Measurements from ENCODE around the gene SFXN5.

The SFXN5 gene

DNA sequence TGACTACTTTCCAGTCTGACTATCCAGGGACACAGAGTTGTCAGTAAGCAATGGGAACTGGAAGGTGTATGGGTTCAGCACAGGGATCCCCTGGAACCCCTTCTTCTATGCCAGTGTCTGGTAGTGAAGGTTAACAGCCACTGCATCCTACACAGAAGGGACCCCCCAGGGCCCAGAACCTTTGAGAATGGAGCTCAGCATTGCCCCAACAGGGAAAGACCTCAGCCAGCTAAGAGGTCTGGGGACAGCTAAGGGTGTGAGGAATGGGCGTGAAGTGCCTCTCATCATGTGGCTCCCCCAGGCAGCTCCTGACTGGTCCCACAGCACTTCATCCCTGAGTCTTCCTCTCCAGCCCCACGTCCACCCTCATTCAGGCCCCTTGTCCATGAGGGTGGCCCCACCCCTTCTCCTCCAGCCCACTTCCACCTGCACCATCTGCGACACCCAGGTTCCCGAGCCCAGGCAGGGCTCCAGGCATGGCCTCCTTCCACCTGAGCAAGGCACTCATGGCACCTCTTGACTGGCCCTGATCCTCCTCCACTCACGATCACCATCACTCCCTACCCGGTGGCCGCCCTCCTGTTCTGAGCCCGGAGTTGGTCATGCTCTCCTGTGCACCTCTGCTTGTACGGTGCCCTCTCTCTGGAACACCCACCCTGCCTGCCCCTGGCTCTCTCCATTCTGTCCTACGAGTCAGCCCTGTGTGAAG, 77.1 kb downstream of the SFXN5 start:
- no peak for DNase-seq (ENCODE audit: low spot score)

DNA sequence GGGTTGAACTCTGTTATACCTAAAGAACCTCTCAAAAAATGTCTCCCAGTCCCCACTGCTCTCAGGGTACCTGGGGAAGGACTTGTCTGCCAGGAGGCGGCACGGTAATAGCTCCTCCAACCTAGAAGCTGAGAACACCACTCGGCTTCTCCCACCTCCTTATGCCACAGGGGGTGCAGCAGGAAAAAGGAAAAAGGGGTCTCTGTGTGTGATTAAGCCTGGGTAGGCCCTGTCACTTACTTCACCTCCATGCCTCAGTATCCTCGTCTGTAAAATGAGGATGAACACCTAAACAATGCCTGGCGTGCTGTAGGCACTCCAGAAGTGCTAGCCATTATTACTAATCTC, 77.6 kb downstream of the SFXN5 start:
- no peak for DNase-seq (ENCODE audit: low spot score)

DNA sequence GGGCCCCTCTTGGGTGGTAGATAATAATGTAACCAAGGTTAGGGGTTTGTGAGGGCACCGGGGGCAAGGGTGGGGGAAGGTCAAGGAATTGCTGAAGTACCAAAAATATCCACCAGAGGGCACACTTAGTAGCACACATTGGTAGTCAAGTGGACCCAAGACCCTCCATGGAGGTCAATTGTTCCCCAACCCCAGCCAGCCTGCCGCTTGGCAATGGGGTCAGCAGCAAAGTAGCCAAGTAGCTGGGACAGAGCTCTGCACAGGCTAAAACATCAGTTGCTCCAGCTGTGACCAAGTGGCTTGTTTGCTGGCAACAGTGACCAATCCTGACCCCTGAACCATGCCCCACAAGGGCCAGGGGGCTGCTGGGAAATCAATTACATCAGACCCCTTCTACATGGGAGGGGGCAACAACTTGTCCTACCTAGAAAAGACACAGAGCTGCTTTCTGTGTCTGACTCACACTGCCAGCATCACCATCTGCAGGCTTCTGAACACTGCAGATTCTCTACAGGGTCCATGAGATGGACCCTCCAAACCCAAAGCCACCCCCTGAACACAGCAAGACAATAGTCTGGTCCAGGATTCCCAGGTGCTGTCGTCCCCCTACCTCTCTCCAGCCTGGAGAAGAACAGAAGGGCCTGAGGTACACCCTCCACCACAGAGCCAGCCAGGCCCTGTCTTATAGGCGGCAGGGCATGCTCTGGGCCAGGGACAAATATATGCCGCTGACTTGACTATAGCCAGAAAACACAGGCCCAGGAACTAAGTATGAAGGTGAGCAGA, 78.2 kb downstream of the SFXN5 start:
- DNase-seq (ENCODE audit: low spot score) = peak; percentile 70

DNA sequence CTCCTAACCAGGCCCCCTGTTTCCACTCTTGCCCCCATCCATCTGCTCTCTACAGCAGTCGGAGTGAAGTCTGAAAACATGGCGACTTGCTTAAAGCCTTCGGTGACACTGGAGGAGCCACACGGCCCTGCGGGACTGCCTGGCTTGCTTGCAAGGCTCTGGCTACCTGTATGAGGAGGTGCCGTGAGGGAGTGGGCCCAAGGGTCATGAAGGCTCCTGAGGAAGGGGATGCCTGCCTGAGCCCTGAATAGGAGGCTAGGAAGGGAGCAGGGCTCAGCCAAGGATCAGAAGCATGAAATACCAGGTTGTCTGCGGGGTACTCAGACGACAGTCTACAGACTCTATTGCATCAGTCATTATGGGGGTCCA, 78.8 kb downstream of the SFXN5 start:
- DNase-seq (ENCODE audit: low spot score) = no peak

DNA sequence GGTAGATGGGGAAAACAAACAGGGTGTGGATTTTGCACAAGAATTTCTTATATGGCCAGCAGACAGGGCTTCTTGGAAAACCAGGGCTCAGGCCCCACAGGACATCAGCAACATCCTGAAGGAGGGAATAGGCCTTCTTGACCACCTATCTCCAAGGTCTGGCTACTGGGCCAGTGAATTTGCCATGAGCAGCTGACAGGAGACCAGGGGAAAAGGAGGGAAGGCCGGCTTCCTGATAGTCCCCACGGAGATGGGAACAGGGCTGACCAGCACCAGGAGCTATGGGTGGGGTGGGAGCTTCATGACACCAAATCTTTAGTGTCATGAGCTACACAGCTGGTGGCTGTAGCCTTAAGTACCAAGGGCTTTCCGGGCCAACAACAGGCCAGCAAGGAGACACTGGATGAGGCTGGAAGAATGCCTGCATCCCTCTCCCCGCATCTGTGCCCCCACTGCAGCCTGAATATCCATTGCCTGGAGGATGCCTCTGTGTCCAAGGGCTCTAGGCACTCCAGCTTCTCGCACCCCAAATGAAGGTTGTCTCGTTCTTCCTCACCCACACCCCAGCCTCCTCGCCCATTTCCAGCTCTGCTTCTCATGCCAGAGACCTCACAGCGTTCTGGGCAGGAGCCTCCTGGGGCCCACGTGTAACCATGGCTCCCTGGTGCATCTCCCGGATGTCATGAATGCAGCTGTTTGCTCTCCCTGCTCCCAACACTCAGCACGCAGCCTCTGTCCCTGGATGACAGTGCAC, 79.4 kb downstream of the SFXN5 start:
- no peak for DNase-seq (ENCODE audit: low spot score)

DNA sequence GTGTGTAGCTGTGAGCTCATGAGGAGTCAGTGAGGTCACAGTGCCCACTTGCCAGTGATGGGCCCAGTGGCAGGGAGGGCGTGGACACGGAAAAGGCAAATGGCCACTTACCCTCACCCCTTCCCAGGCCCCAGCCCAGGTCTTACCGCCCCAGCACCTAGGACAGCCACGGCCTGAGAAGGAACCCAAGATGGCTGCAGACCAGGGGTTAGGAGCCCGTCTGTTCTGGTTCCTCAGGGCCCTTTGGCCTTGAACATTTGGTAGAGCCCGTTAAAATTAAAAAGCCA, 80.1 kb downstream of the SFXN5 start:
- no peak for DNase-seq (ENCODE audit: low spot score)

DNA sequence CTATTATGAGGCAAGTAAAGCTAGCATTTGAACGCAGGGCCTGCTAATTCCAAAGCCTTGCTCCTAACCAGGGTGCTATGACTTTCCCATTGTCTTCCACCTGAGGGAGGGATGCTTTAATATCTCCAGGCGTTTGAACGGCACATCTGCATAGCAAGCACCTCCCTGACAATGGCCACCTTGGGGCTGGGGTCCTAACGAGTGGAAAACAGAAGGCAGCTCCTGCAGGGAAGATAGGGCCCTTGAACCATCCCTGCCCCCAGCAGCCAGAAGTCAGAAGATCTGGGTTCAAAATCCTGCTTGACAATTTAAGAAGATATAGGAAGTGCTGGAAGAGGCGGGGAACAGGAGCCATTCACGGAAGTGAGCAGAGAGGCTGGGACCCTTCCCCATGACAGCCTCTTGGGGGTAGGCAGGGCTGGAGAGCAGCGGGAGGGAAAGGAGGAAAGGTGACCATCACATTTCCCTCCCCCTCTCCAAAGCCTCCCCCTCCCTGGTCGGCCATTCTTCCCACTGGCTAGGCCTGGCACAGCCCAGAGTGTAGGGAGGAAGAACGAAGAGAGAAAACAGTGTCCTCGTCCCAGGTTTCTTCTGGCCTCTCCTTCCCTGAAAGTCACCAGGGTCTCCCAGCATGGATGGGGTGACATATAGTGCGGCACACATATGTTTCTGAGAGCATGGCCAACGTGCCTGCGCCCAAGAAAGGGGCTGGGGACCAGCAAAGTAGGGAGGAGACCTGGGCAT, 80.6 kb downstream of the SFXN5 start:
- no peak for DNase-seq (ENCODE audit: low spot score)

DNA sequence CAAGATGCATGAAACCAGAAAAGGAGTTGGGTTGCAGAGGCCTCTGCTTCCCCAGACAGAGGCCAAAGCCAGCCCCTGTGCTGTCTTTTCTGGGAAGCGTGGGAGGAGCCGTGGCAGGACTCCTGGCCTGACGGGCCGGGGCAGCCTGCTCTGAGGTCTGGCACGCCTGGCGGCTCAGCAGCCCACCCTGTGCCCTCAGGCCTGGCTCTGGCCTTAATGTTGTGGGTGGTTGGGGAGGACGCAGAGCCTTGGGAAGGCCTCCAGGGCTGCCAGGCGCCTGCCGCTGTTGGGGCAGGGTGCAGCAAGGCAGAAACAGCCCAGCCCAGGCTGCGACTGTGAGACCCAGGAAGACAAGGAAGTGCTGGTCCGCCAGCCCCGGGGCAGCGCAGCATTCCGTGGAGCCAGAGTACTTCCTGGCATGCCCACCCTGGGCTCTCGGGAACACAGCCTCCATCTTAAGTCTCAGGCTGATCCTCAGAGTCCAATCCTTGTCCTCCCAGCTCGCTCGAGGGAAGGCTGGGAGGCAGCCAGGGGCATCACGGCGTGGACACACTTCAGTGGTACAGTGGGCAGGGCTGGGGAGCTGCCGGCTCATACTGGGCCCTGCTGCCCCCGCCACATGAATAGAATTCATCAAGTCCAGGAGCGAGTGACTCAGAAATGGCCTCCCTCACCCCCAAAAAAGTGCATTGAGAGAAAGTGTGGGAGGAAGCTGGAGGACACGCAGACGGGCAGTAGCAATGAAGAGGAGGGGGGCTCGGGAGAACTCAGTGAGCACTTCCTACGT, 81.5 kb downstream of the SFXN5 start:
- DNase-seq (ENCODE audit: low spot score) = no peak

DNA sequence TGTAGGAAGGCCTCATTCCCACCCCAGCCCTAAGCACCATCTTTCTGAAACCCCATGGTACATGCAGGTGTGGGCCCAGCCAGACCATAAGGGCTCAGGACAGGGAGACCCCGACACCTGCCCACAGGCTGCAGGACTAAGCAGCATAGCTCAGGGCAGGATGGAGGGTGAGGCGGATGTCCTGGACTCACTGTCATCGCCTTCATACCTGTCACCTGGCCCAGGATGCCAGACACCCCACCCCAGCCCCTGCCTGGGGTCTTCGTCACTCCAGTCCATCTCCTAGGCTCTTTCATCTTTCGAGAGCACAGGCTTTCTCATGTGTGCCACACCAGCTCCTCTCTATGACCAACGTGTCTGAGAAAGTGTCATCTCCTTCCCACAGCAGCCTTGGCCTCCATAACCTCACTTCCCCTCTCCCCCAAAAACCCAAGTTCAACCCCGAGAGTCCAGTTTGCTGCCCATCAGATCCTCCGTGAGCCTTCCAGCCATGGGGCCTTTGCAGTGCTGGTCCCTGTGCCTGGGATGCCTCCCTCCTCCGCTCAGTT, 82.7 kb downstream of the SFXN5 start:
- no peak for DNase-seq (ENCODE audit: low spot score)

DNA sequence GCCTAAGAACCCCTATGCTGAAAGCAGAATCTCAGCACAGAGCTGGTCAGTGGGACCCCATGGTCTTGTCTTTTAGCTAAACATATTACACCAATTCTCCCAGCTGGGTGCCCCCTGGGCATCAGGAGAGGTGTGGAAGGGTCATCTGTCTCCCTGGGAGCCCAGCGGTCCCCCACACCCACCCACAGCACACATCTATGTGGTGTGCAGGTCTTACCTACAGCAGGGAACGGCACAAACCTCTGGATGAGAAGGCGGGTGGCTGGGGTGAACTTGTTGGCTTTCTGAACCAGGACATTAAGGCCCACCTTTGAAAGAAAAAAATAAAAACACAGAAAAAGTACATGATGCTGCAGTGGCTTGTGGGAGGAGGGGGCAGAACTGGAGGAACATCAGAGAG, 83.5 kb downstream of the SFXN5 start:
- no peak for DNase-seq (ENCODE audit: low spot score)

DNA sequence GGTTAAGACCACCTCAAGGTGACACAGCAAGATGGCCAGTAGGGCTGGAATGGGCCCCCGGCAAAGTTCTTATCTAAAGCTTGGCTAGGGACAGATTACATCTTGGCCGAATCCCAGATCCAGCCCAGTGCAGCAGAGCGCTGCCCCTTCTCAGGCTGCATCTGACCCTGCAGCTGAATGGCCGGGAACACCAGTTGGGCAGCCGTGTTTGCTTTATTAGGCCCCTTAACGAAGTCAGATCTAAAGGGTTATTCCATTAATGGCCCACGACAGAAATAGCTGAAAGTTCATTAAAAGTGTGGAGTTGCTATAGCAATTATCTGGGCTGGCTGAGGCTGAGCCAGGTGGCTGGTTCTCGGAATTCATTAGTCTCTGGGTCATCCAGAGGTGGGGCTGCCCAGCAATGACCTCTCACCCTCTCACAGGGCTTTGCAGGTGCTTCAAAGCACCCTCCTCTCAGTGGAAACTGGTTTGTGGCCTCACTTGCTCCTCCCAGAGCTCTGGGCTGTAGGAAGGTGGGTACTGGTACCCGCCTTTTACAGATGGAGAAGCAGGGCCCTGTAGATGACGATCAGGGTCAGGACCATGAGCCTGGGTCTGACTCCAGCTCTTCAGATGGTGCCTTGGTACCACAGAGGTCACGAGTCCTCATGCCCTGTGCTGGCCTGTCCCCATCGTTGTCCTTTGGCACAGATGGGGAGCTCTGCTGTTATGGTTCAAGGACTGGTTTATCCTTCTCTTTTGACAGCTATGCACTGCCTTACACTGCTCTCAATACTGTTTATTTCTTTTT, 85.4 kb downstream of the SFXN5 start:
- no peak for DNase-seq (ENCODE audit: low spot score)

DNA sequence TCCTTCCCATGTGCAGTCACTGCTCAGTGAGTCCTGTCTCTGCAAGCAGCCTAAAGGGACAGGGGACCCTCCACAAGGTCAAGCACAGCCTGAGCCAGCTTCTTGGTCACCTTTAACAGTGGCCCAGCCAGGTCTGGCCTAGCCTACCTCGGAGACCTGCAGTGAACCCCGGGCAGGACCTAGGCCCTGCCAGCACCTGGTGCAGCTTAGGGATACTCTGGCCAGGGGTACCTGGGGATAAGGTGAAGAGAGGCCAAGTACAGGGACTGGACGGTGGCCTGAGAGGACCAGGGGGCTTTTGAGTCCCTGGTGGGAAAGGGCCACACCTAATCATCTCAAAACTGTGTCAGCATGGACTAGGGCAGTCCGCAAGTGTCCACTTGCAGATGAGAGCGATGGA, 86.4 kb downstream of the SFXN5 start:
- no peak for DNase-seq (ENCODE audit: low spot score)

DNA sequence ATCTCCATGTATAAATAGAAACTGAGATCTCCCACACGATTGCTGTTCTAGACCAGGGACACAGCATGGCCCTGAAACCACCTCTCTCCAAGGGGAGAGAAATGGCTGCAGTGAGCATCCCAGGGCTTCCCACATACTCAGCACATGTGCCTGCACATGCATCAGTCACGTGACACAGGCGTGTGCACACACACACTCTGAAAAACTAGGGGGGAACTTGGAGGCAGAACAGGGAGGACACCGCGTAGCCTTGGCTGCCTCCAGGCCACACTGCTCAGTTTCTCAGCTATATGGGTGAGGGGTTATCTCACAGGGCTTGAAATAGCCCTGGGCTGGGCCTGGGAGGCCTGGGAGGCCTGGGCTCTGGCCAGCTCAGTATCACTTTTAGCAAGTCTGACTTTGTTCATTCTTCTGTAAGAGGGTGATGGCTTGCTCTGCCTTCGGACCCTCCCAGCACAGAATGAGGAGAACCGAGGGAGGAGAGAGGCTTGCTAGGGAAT, 87.3 kb downstream of the SFXN5 start:
- no peak for DNase-seq (ENCODE audit: low spot score)

DNA sequence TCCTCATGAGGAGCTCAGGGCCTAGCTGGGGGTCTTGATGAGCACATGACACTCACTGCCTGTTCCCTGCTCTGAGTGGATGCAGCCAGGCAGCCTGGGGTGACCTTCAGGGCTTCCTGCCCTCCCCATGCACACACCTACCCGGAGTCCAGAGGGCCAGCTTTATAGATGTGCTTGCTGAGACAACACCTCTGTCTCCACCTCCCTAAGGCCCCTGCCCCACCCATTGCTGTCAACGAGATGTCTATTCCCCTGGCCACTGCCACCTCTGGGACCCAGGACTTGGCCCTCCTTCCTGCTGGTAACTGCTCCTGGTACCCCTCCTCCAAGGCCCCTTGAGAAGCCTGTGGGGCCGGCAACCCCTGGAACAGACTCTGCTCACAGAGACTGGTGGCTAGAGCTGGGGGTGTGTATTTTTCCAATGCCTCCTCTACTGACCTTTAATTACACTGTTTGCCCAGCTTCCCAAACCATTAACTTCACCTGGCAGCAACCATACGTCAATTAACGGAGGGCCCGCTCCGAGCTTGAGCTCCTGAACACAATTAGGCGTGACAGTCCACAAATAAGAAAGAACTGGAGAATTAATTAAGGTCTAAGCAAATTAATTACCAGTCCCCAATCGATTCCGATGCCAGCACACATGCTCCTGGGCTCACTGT, 87.9 kb downstream of the SFXN5 start:
- DNase-seq (ENCODE audit: low spot score) = no peak

DNA sequence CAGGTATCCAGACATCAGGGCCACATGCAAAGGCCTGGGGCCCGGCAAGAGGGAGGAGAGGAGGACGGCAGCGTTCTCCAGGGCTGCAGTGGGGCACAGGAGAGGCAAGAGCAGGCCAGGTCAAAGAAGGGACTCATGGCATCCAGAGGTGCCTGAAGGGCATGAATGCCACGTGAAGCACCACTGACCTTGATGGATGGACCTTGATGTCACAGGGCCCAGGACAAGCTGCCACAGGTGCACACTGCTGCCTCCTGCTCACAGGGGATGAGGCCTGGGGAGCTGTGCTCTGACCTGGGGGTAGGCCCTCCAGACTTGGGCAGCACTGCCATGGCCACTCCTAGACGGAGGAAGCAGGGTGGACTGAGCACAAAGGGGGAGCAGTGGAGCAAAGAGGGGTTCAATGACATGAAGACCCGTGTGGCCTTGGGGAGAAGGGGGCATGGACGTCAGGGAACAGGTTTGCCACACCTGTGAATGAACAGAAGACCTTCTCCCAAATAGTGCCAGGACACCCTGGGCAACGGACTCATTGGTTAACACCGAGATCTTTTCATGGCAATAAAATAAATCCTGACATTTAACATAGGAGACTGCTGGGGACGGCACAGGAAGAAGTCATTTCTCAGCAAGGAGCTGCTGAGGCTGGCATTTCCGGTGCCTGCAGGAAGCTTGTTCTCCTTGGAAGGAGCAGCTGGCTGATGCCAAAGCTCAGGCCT, 88.6 kb downstream of the SFXN5 start:
- DNase-seq (ENCODE audit: low spot score) = no peak

DNA sequence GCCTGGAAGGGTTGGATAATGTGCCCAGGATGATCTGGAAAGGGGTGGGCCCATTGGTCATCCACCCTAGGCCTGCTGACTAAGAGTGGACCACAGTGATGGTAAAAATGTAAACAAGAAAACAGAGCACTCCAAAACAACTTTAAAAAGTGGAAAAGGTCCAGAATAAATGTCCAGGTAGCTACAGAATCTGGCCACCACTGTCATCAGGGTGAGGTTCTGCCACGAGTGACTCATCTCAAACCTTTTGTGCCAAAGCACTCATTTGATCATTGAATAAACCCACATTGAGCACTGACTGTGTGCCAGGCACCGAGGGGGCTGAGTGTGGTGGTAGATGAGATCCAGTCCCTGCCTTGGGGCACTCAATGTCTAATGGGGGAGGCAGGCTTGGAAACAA, 89.3 kb downstream of the SFXN5 start:
- DNase-seq (ENCODE audit: low spot score) = no peak

DNA sequence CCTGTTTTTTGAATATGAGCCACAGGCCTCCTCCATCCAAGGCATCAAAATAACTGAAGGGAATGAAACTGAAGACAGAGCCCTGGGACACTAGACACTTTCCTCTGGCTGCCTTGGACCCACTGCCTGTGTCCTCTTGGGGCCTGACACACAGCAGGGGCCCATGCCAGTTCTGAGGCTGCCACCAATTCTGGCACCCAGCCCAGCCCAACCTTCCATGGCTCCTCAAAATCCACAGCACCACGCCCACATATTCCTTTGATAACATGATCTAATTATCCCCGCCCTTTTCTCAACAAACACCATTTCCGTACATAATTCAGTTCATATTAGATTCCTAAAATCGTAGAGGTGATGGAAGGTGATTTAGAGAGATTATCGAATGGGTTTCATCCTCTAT, 90.0 kb downstream of the SFXN5 start:
- DNase-seq (ENCODE audit: low spot score) = no peak

DNA sequence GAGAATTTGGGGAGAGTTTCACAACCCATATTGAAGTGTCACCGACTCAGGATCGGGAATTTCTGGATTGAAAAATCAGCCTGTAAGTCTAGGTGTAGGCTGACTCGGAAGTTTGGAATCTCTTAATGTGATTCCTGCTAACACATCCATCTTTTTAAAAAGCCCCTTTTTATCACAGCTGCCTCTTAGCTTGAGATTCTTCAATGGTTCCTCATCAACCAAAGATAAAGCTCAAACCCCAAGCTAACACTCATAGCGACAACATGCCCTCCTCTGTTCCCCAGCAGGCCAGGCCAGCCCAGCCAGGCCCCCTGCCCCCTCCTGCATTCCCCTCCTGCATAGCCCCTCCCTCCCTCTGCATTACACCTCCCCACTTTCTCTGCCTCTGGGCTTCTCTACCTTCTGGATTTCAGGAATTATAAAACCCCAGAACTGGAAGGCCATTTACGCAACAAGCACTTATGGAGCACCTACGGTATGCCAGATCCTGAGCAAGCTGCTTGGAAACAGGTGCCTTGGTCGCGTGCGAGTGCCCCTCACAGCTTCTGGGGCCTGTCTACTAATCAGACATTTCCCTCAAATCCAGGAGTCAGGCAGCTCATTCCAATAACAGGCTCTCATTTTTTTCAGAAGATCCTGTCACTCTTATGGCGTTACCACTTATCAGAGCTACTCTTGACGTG, 90.8 kb downstream of the SFXN5 start:
- no peak for DNase-seq (ENCODE audit: low spot score)

DNA sequence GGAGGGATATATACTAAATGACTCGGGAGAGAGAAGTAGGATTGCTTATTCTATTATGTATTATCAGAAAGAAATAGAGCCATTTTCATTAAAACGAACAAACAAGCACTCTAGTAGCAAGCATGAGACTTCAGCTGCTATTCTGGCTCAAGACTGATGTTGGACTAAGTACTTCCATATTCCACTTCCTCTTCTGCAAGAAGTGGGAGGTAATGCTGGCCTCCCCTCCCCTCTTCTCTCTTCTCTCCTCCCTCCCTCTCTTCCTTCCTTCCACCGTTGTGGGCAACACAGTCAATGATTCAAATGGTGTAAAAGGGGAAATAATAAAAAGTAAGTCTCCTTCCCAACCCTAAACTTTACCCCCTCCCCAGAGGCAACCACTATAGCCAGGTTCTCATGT, 91.6 kb downstream of the SFXN5 start:
- DNase-seq (ENCODE audit: low spot score) = no peak

All from hematopoietic multipotent progenitor cell treated with erythropoietin and hydrocortisone succinate and interleukin-3 and kit ligand, for 17 days (in vitro differentiated cells).